Parathyroid adenoma (tissue), 2 donors: ENCODE measurements around the gene CABLES2.

Experiments
- H2AFZ ChIP-seq: fragments of 300-600 bp; sonication (generic); one replicate; pipeline ENCODE4 v1.7.0; 2017; ENCODE audit warnings: antibody characterized with exemption, mild to moderate bottlenecking
- H3K27ac ChIP-seq: fragments of 300-600 bp; sonication (generic); one replicate; pipeline ENCODE4 v1.7.0; 2017
- H3K27me3 ChIP-seq: fragments of 300-600 bp; sonication (generic); one replicate; pipeline ENCODE4 v1.7.0; 2017; ENCODE audit warnings: low read length; ENCODE audit not compliant: control insufficient read depth, insufficient read depth
- H3K36me3 ChIP-seq: fragments of 300-600 bp; sonication (generic); one replicate; pipeline ENCODE4 v1.7.0; 2017; ENCODE audit warnings: low read length; ENCODE audit not compliant: control insufficient read depth, insufficient read depth
- H3K4me1 ChIP-seq: fragments of 300-600 bp; sonication (generic); one replicate; pipeline ENCODE4 v1.7.0; 2017; ENCODE audit warnings: control low read depth
- H3K4me2 ChIP-seq: fragments of 300-600 bp; sonication (generic); one replicate; pipeline ENCODE4 v1.7.0; 2017; ENCODE audit warnings: low read length
- H3K4me3 ChIP-seq: fragments of 300-600 bp; sonication (generic); one replicate; pipeline ENCODE4 v1.7.0; 2017; ENCODE audit warnings: low read depth, low read length
- H3K79me2 ChIP-seq: fragments of 300-600 bp; sonication (generic); one replicate; pipeline ENCODE4 v1.7.0; 2017; ENCODE audit warnings: control low read depth
- H3K9ac ChIP-seq: fragments of 300-600 bp; sonication (generic); one replicate; pipeline ENCODE4 v1.7.0; 2017; ENCODE audit warnings: mild to moderate bottlenecking
- H3K9me3 ChIP-seq: fragments of 300-600 bp; sonication (generic); one replicate; pipeline ENCODE4 v1.7.0; 2017; ENCODE audit warnings: low read length; ENCODE audit not compliant: control insufficient read depth
- CTCF ChIP-seq: fragments of 300-600 bp; sonication (generic); IDR thresholded peaks from one replicate; pipeline ENCODE4 v1.7.0; 2017; ENCODE audit warnings: antibody characterized with exemption, mild to moderate bottlenecking
- donor health status: primary hyperparathyroidism.

CABLES2 gene

DNA sequence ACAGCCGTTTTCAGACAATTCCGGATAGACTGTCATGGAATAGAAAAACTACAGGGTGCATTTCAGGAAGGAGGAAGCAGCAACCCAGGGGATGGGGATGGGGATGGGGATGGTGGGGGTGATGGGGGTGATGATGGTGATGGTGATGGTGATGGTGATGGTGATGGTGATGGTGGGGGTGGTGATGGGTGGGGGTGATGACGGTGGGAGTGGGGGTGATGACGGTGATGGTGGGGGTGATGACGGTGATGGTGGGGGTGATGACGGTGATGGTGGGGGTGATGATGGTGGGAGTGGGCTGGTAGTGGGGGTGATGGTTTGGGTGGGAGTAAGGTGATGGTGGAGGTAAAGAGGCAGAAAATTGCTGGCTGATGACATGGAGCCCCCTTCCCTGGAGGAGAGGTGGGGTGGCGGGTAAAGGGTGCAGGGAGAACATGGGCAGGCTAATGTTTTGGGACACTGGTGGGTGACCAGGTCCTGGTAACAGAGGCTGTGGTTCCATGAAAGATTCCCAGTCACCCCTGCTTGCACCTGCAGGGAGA is 57.5 kb downstream of the CABLES2 start:
- Histone ChIP-seq H3K9me3 (no peaks in the 10 kb centered on the region), H3K27ac (no peak overlapping the region), H3K4me3 (no peak overlapping the region), H3K79me2 (no peaks in the 10 kb centered on the region), H3K27me3 (no peaks in the 10 kb centered on the region), H3K4me2 (no peak overlapping the region), H2AFZ (no peak overlapping the region), H3K4me1 (no peaks in the 10 kb centered on the region), H3K9ac (no peak overlapping the region), H3K36me3 (no peaks in the 10 kb centered on the region)
- TF ChIP-seq CTCF: no peak

- Histone ChIP-seq H3K4me3 (no peak overlapping the region), H3K36me3 (no peaks in the 10 kb centered on the region), H3K9me3 (no peaks in the 10 kb centered on the region), H3K9ac (no peak overlapping the region), H3K27ac (no peak overlapping the region), H3K79me2 (no peaks in the 10 kb centered on the region), H3K4me2 (no peak overlapping the region), H2AFZ (no peak overlapping the region), H3K27me3 (no peaks in the 10 kb centered on the region), H3K4me1 (no peaks in the 10 kb centered on the region)
- TF ChIP-seq CTCF: no peak
Observed at GRCh38 chr20:62348604-62349003, 58.5 kb downstream of the CABLES2 start.

- Histone ChIP-seq H2AFZ (no peak overlapping the region), H3K79me2 (no peaks in the 10 kb centered on the region), H3K9me3 (no peaks in the 10 kb centered on the region), H3K27me3 (no peaks in the 10 kb centered on the region), H3K9ac (no peak overlapping the region), H3K4me3 (no peak overlapping the region), H3K36me3 (no peaks in the 10 kb centered on the region), H3K4me2 (no peak overlapping the region), H3K4me1 (no peaks in the 10 kb centered on the region), H3K27ac (no peak overlapping the region)
- TF ChIP-seq CTCF: no peak
Observed at GRCh38 chr20:62347445-62347844, 59.6 kb downstream of the CABLES2 start.

- TF ChIP-seq CTCF: no peak
- Histone ChIP-seq H3K4me1 (no peaks in the 10 kb centered on the region), H3K9ac (no peak overlapping the region), H3K4me2 (no peak overlapping the region), H3K79me2 (no peaks in the 10 kb centered on the region), H3K9me3 (no peaks in the 10 kb centered on the region), H2AFZ (no peak overlapping the region), H3K27me3 (no peaks in the 10 kb centered on the region), H3K27ac (no peak overlapping the region), H3K36me3 (no peaks in the 10 kb centered on the region), H3K4me3 (no peak overlapping the region)
Observed at GRCh38 chr20:62347151-62347404, 60.0 kb downstream of the CABLES2 start.

DNA sequence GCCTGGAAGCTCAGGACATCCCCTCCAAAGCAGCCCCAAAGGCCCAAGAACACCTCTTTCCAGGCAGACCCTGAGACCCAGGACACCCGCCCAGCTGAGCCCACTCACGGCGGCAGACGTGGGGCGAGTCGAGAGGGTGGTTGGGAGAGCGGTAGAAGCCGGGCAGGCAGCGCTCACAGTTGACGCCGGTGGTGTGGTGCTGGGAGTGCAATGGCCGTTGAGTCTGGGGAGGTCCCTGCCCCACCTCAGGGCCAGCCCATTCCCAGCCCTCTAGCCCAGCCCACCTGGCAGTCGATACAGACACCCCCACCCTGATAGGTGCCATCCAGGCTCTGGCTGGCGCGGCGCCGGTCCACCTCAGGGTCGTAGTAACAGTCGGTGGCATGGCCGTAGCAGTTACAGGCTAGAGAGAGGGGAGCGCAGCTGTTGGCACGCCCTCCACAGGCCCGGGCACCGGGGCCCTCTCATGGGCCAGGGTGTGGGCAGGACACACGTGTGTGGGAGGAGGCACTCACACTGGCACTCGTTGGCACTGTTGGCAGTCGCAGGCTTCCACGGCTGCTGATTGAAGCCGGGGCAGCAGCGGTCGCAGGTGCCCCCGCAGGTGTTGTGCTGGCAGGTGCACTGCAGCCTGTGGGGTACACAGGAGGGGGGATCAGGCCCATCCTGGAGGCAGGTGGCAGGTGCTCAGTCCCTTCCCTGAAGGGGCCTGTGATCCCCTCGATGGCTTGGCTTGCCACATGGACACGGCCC is 60.5 kb downstream of the CABLES2 start:
- Histone ChIP-seq H3K27me3 (no peaks in the 10 kb centered on the region), H3K4me1 (no peaks in the 10 kb centered on the region), H3K36me3 (no peaks in the 10 kb centered on the region), H3K27ac (no peak overlapping the region), H3K79me2 (no peaks in the 10 kb centered on the region), H3K4me2 (no peak overlapping the region), H3K9me3 (no peaks in the 10 kb centered on the region), H2AFZ (no peak overlapping the region), H3K9ac (no peak overlapping the region), H3K4me3 (no peak overlapping the region)
- no peak for TF ChIP-seq CTCF
